Panc1 (cell line): Measurements from ENCODE around the gene DYNLT1. TPM values are rescaled to one million over a fixed set of nuclear protein-coding genes. Genes with fewer than 3 reads are reported as not detected.
"Not testable (repeated sequence)": the region's sequence is repeated elsewhere in the genome, so short reads cannot be mapped to it uniquely, and the experiment has no call there.

ENCODE experiments used
- ATAC-seq: fragments of 200-7000 bp; cut with Tn5 transposase; 2 replicates; pipeline ENCODE4 v1.9.1; 2020; ENCODE audit warnings: mild to moderate bottlenecking, moderate library complexity
- BruUV-seq: library from RNA; stranded (reverse); fragments of 400-500 nt; replicated peaks from 2 replicates; lab custom pipeline; 2021; lab: Mats Ljungman, UMichigan
- CTCF ChIA-PET: fragments of 300-600 bp; sonication (Branson Sonifier 250); formaldehyde crosslinking; loops from one replicate; lab custom pipeline; 2022; ENCODE audit warnings: antibody characterized with exemption; lab: Charles Lee
- POLR2A ChIA-PET: fragments of 300-600 bp; sonication (Branson Sonifier 250); formaldehyde crosslinking; loops from one replicate; lab custom pipeline; 2022; ENCODE audit warnings: antibody characterized with exemption; lab: Charles Lee
- DNase-seq: peaks from one replicate; pipeline ENCODE4 v3.0.0-alpha.2; 2010; ENCODE audit warnings: low read depth, low spot score
- H3K27ac ChIP-seq: 2 replicates; pipeline ENCODE4 v1.5.1; 2011; ENCODE audit warnings: mild to moderate bottlenecking, low read length, inconsistent platforms
- H3K27me3 ChIP-seq: fragments of 200-500 bp; sonication (Bioruptor generic); 2 replicates; pipeline ENCODE4 v1.6.0; 2014; ENCODE audit warnings: low read length, inconsistent platforms; ENCODE audit not compliant: control insufficient read depth, insufficient read depth
- H3K36me3 ChIP-seq: fragments of 200-500 bp; sonication (Bioruptor generic); 2 replicates; pipeline ENCODE4 v1.5.1; 2014; ENCODE audit warnings: inconsistent platforms, mild to moderate bottlenecking, low read length, moderate library complexity; ENCODE audit not compliant: control insufficient read depth, insufficient read depth
- H3K4me1 ChIP-seq: 2 replicates; pipeline ENCODE4 v1.5.1; 2011; ENCODE audit warnings: inconsistent platforms, mild to moderate bottlenecking, low read length, moderate library complexity; ENCODE audit not compliant: control insufficient read depth, insufficient read depth
- H3K4me3 ChIP-seq, 2 experiments: 2 replicates each; pipeline ENCODE4 v1.5.1; 2011 to 2012; ENCODE audit warnings: low read depth in 2 of 2, low read length in 2 of 2, mild to moderate bottlenecking in 2 of 2, inconsistent platforms in 1 of 2, moderate library complexity in 1 of 2
- H3K9me3 ChIP-seq: fragments of 200-500 bp; sonication (Bioruptor generic); 2 replicates; pipeline ENCODE4 v1.5.1; 2014; ENCODE audit warnings: low read depth, mild to moderate bottlenecking, inconsistent platforms, low read length, moderate library complexity; ENCODE audit not compliant: control insufficient read depth, insufficient read depth
- CTCF ChIP-seq: fragments of 450-650 bp; IDR thresholded peaks from 2 replicates; pipeline ENCODE4 v1.5.1; 2017; ENCODE audit warnings: mild to moderate bottlenecking
- POLR2AphosphoS5 ChIP-seq: IDR thresholded peaks from 2 replicates; pipeline ENCODE4 v1.6.1; 2012; ENCODE audit warnings: mild to moderate bottlenecking, low read depth, low read length, moderate library complexity
- REST ChIP-seq, 2 experiments: IDR thresholded peaks; 2 replicates each; pipeline ENCODE4 v1.6.1; 2011 to 2012; ENCODE audit warnings: low read depth in 2 of 2, control low read depth in 1 of 2, low read length in 1 of 2, mild to moderate bottlenecking in 1 of 2, moderate library complexity in 1 of 2; ENCODE audit not compliant: insufficient read depth in 1 of 2
- SIN3A ChIP-seq: IDR thresholded peaks from 2 replicates; pipeline ENCODE4 v1.6.1; 2012; ENCODE audit warnings: low read depth, mild to moderate bottlenecking, low read length, moderate library complexity, borderline replicate concordance; ENCODE audit not compliant: insufficient read depth
- TCF7L2 ChIP-seq: IDR thresholded peaks from 2 replicates; pipeline ENCODE4 v1.6.1; 2011; ENCODE audit warnings: mild to moderate bottlenecking, low read depth, low read length, inconsistent platforms
- in situ Hi-C: cut with HindIII; loops from 2 replicates; pipeline ENCODE4 v1.10.0; 2016; ENCODE audit warnings: low sequenced_read_pairs, low pct_unique_long_range_greater_than_20kb
- intact Hi-C: fragments of 100-400 bp; cut with micrococcal nuclease; formaldehyde crosslinking; loops from one replicate; pipeline ENCODE4 v1.10.0; 2022; ENCODE audit not compliant: unreplicated experiment
- total RNA-seq: library from RNA; stranded (reverse); gene quantifications from one replicate; pipeline ENCODE4 v1.2.1, GENCODE V29; 2021; ENCODE audit not compliant: unreplicated experiment

Gene DYNLT1
- total RNA-seq, 1 experiment from 2014 or later: 137 TPM

- CTCF ChIA-PET: no interaction called here
- Histone ChIP-seq H3K4me3 (no peak overlapping the region), H3K36me3 (no peaks in the 10 kb centered on the region), H3K4me1 (peaks cover 5% of the 10 kb centered on the region; the same call in 1 of the 2 replicates), H3K9me3 (no peaks in the 10 kb centered on the region), H3K27me3 (no peaks in the 10 kb centered on the region), H3K27ac (no peak overlapping the region)
- intact Hi-C loops (no loop called here), in situ Hi-C loops (no loop called here)
- POLR2A ChIA-PET: no interaction called here
- ATAC-seq (peak; percentile 65; the same call in 1 of the 2 replicates), DNase-seq (no peak)
- no TSS peak for BruUV-seq
- TF ChIP-seq POLR2AphosphoS5 (no peak), SIN3A (no peak), REST (IDR thresholded peaks at IDR 0.05; ENCODE audit: insufficient read depth in 1 of 2, low read depth in 2 of 2, low read length in 1 of 2) (no peak), TCF7L2 (no peak), CTCF (no peak)
Measured at GRCh38 chr6:158654498-158654897, 10.0 kb upstream of the DYNLT1 start.

- ChIA-PET POLR2A (no interaction called here), CTCF (no interaction called here)
- H3K4me1 ChIP-seq: peaks cover 10% of the 10 kb centered on the region
- no peak overlapping the region for H3K27ac ChIP-seq
- in situ Hi-C loops (no loop called here), intact Hi-C loops (no loop called here)
- DNase-seq (no peak), ATAC-seq (no peak)
- BruUV-seq: no TSS peak
- H3K4me3 ChIP-seq: no peak overlapping the region
- H3K36me3 ChIP-seq: no peaks in the 10 kb centered on the region
- no peaks in the 10 kb centered on the region for H3K27me3 ChIP-seq
- no peaks in the 10 kb centered on the region for H3K9me3 ChIP-seq
- TF ChIP-seq CTCF (no peak), REST (IDR thresholded peaks at IDR 0.05; ENCODE audit: insufficient read depth in 1 of 2, low read depth in 2 of 2, low read length in 1 of 2) (no peak), POLR2AphosphoS5 (no peak), SIN3A (no peak)
Measured at GRCh38 chr6:158653577-158654354, 9.2 kb upstream of the DYNLT1 start.

- H3K4me1 ChIP-seq: peaks cover 18% of the 10 kb centered on the region
- POLR2A ChIA-PET: interaction anchor here (0.6 kb wide), 1 partner anchor 39 kb away, joined by 3 read pairs; no protein-coding TSS in a partner anchor
- H3K27me3 ChIP-seq, H3K9me3 ChIP-seq, in situ Hi-C loops, H3K36me3 ChIP-seq, CTCF ChIA-PET, DNase-seq, H3K4me3 ChIP-seq, intact Hi-C loops, BruUV-seq, H3K27ac ChIP-seq, ATAC-seq: not testable (repeated sequence)
Measured at GRCh38 chr6:158651981-158652737, 7.6 kb upstream of the DYNLT1 start.
